GM19023 (cell line): ENCODE measurements around the gene WWC2.
"Not testable (repeated sequence)": the region's sequence is repeated elsewhere in the genome, so short reads cannot be mapped to it uniquely, and the experiment has no call there.

Experiments
- ATAC-seq: cut with Tn5 transposase; IDR thresholded peaks from one replicate; pipeline ENCODE4 v1.9.1; 2021; ENCODE audit warnings: mild to moderate bottlenecking, moderate library complexity; ENCODE audit not compliant: unreplicated experiment

The WWC2 gene

GRCh38 chr4:183141997-183142396, 42.9 kb downstream of the WWC2 start:
- no peak for ATAC-seq

- ATAC-seq = no peak
These were observed 43.8 kb downstream of the WWC2 start for GRCh38 chr4:183142571-183143550.

GRCh38 chr4:183144787-183145186, 45.7 kb downstream of the WWC2 start:
- no peak for ATAC-seq

- ATAC-seq = no peak
These were observed 46.7 kb downstream of the WWC2 start for GRCh38 chr4:183145773-183146172.

- no peak for ATAC-seq
These were observed 47.4 kb downstream of the WWC2 start for GRCh38 chr4:183146478-183146877.

- no peak for ATAC-seq
These were observed 48.1 kb downstream of the WWC2 start for GRCh38 chr4:183147196-183147595.

- ATAC-seq = no peak
These were observed 48.9 kb downstream of the WWC2 start for GRCh38 chr4:183147983-183148382.

GRCh38 chr4:183149616-183150539, 50.8 kb downstream of the WWC2 start:
- ATAC-seq = no peak

GRCh38 chr4:183150664-183151063, 51.6 kb downstream of the WWC2 start:
- not testable (repeated sequence) for ATAC-seq

- ATAC-seq = not testable (repeated sequence)
These were observed 53.2 kb downstream of the WWC2 start for GRCh38 chr4:183152232-183152631.

GRCh38 chr4:183153190-183153916, 54.3 kb downstream of the WWC2 start:
- ATAC-seq = no peak

GRCh38 chr4:183154701-183155391, 55.8 kb downstream of the WWC2 start:
- ATAC-seq = no peak

- no peak for ATAC-seq
These were observed 56.6 kb downstream of the WWC2 start for GRCh38 chr4:183155450-183156184.

- no peak for ATAC-seq
These were observed 58.2 kb downstream of the WWC2 start for GRCh38 chr4:183157215-183157614.

- ATAC-seq = no peak
These were observed 59.0 kb downstream of the WWC2 start for GRCh38 chr4:183158062-183158461.

GRCh38 chr4:183161630-183162029, 62.6 kb downstream of the WWC2 start:
- no peak for ATAC-seq

GRCh38 chr4:183163135-183163534, 64.1 kb downstream of the WWC2 start:
- no peak for ATAC-seq

- no peak for ATAC-seq
These were observed 65.9 kb downstream of the WWC2 start for GRCh38 chr4:183164963-183165362.

GRCh38 chr4:183165376-183165775, 66.3 kb downstream of the WWC2 start:
- ATAC-seq = no peak

GRCh38 chr4:183170894-183171293, 71.8 kb downstream of the WWC2 start:
- no peak for ATAC-seq
